GM12878 (cell line): ENCODE results near the gene DGCR8. TPM values are rescaled to one million over a fixed set of nuclear protein-coding genes. Genes with fewer than 3 reads are reported as not detected.

Experiments
- ATAC-seq: fragments of 200-7000 bp; cut with Tn5 transposase; 3 replicates; pipeline ENCODE4 v1.9.1; 2020; ENCODE audit warnings: mild to moderate bottlenecking, moderate library complexity
- BruUV-seq: library from RNA; stranded (reverse); fragments of 400-500 nt; replicated peaks from 2 replicates; lab custom pipeline; 2021; lab: Mats Ljungman, UMichigan
- CTCF ChIA-PET: fragments of 300-600 bp; sonication (Branson Sonifier 250); formaldehyde crosslinking; extraction: SDS; loops from one replicate; lab custom pipeline; 2021; ENCODE audit warnings: inconsistent platforms; lab: Yijun Ruan, JAX
- POLR2A ChIA-PET: fragments of 350-600 bp; formaldehyde crosslinking; extraction: SDS; loops from one replicate; lab custom pipeline; 2021; ENCODE audit warnings: inconsistent platforms; lab: Charles Lee
- RAD21 ChIA-PET: fragments of 300-600 bp; sonication (Branson Sonifier 250); formaldehyde crosslinking; loops from one replicate; lab custom pipeline; 2023; ENCODE audit warnings: antibody characterized with exemption; ENCODE audit not compliant: unreplicated experiment; lab: Charles Lee
- SMC1A ChIA-PET: fragments of 300-600 bp; sonication (Branson Sonifier 250); formaldehyde crosslinking; loops from one replicate; lab custom pipeline; 2023; ENCODE audit not compliant: unreplicated experiment, uncharacterized antibody; lab: Charles Lee
- DNase-seq: peaks from one replicate; pipeline ENCODE4 v3.0.0-alpha.2; 2011; ENCODE audit warnings: low read depth, low spot score
- FAIRE-seq: peaks from 3 replicates; lab custom pipeline; 2011; peaks lifted over from hg19 to GRCh38; lab: Jason Lieb, UNC
- H2AFZ ChIP-seq: 2 replicates; pipeline ENCODE4 v1.6.0; 2011; ENCODE audit warnings: low read depth, low read length, control low read depth; ENCODE audit not compliant: control insufficient read depth
- H3K27ac ChIP-seq: 2 replicates; pipeline ENCODE4 v1.5.1; 2011; ENCODE audit warnings: control low read depth; ENCODE audit not compliant: control insufficient read depth, insufficient read depth
- H3K27me3 ChIP-seq, 2 experiments: replicated peaks in 1 of 2; 2 replicates each; pipeline versions ENCODE4 v1.6.0 to v1.6.1; 2011; ENCODE audit warnings: low read length in 1 of 2; ENCODE audit not compliant: control insufficient read depth in 2 of 2, insufficient read depth in 2 of 2
- H3K36me3 ChIP-seq, 2 experiments: 2 replicates each; pipeline ENCODE4 v1.5.1; 2011; ENCODE audit warnings: low read length in 1 of 2; ENCODE audit not compliant: control insufficient read depth in 2 of 2, insufficient read depth in 2 of 2
- H3K4me1 ChIP-seq: 2 replicates; pipeline ENCODE4 v1.6.1; 2011; ENCODE audit warnings: mild to moderate bottlenecking, low read length, moderate library complexity, mixed read lengths; ENCODE audit not compliant: control insufficient read depth, insufficient read depth
- H3K4me2 ChIP-seq: 2 replicates; pipeline ENCODE4 v1.6.0; 2011; ENCODE audit warnings: control low read depth; ENCODE audit not compliant: control insufficient read depth, insufficient read depth
- H3K4me3 ChIP-seq: fragments of 200-600 bp; sonication (generic); 2 replicates; pipeline ENCODE4 v1.5.1; 2016
- H3K79me2 ChIP-seq: 2 replicates; pipeline ENCODE4 v1.6.0; 2011; ENCODE audit warnings: low read length; ENCODE audit not compliant: control insufficient read depth, insufficient read depth
- H3K9ac ChIP-seq: 2 replicates; pipeline ENCODE4 v1.8.0; 2011; ENCODE audit warnings: low read length, control low read depth, mixed read lengths; ENCODE audit not compliant: control insufficient read depth, insufficient read depth
- H3K9me3 ChIP-seq: replicated peaks from 3 replicates; pipeline ENCODE4 v1.5.1; 2011; ENCODE audit warnings: mild to moderate bottlenecking, low read length; ENCODE audit not compliant: control insufficient read depth, insufficient read depth
- H4K20me1 ChIP-seq: 2 replicates; pipeline ENCODE4 v1.6.0; 2011; ENCODE audit not compliant: control insufficient read depth, insufficient read depth
- ATF3 ChIP-seq: IDR thresholded peaks from 2 replicates; pipeline ENCODE4 v1.6.1; 2011; ENCODE audit warnings: low read depth, mild to moderate bottlenecking, low read length, moderate library complexity, borderline replicate concordance; ENCODE audit errors: extremely low read depth
- E2F8 ChIP-seq: fragments of 450-650 bp; IDR thresholded peaks from 2 replicates; pipeline ENCODE4 v1.6.1; 2018; ENCODE audit warnings: mild to moderate bottlenecking, low read depth, moderate library complexity; ENCODE audit not compliant: partially characterized antibody
- FOS ChIP-seq: IDR thresholded peaks from 3 replicates; pipeline ENCODE4 v1.6.1; 2011; ENCODE audit warnings: borderline replicate concordance; ENCODE audit not compliant: insufficient read length; ENCODE audit errors: extremely low read depth
- POLR2A ChIP-seq: IDR thresholded peaks from 2 replicates; pipeline ENCODE4 v1.6.1; 2011; ENCODE audit warnings: low read depth, mild to moderate bottlenecking, low read length
- SPI1 ChIP-seq: IDR thresholded peaks from 2 replicates; pipeline ENCODE4 v1.6.1; 2011; ENCODE audit warnings: low read depth, mild to moderate bottlenecking, low read length, moderate library complexity, borderline replicate concordance; ENCODE audit not compliant: insufficient read depth
- ZNF592 ChIP-seq: fragments of 450-650 bp; IDR thresholded peaks from 2 replicates; pipeline ENCODE4 v1.6.1; 2017; ENCODE audit warnings: mild to moderate bottlenecking, moderate library complexity
- WGBS: methylation state at CpG from one replicate; pipeline ENCODE4 v1.1.6; 2016; ENCODE audit warnings: low lambda C conversion rate; ENCODE audit not compliant: insufficient replicate concordance, insufficient coverage; ENCODE audit errors: missing lambda C conversion rate; 5-methylcytosine and 5-hydroxymethylcytosine counted together
- in situ Hi-C: fragments of 300-500 bp; cut with MboI; formaldehyde crosslinking; loops from 9 replicates; pipeline ENCODE4 v1.14.3; 2018; ENCODE audit warnings: mixed read lengths
- intact Hi-C: fragments of 100-400 bp; cut with micrococcal nuclease; formaldehyde crosslinking; loops from one replicate; pipeline ENCODE4 v1.14.2; 2022; ENCODE audit not compliant: unreplicated experiment
- polyA plus RNA-seq, 11 experiments: library from polyadenylated mRNA; depleted of rRNA in 4 of 11; unstranded in 6 of 11; stranded (reverse) in 5 of 11; fragments of >200 nt; fragmentation: Nextera tagmentation in 4 of 11; fragmentation: Illumina TruSeq in 1 of 11; extraction: Ambion mirVana in 4 of 11; extraction: Trizol in 1 of 11; gene quantifications; 1 replicate in 1 of 11; 2 replicates in 10 of 11; pipeline versions ENCODE4 v1.2.1 to v1.2.3, GENCODE V29; 2011 to 2016; ENCODE audit warnings: inconsistent platforms in 2 of 11, missing spikeins in 2 of 11, low read depth in 1 of 11
- total RNA-seq, 4 experiments: library from RNA; depleted of rRNA in 3 of 4; stranded (reverse); fragments of >200 nt in 3 of 4; fragmentation: Illumina TruSeq in 1 of 4; extraction: Trizol in 1 of 4; gene quantifications; 2 replicates each; pipeline versions ENCODE4 v1.2.1 to v1.2.3, GENCODE V29; 2013 to 2021

Gene DGCR8
- total and polyA plus RNA-seq, 10 of the 15 experiments (the other 5 are each of a cell fraction or from before 2014, with no cell fraction given) = 1.2 to 35.1 (median 17.2) TPM

GRCh38 chr22:20106205-20106848 is 26.3 kb downstream of the DGCR8 start:
- CTCF ChIA-PET = no interaction called here

More at GRCh38 chr22:20106205-20106848, 26.3 kb downstream of the DGCR8 start:
- Histone ChIP-seq H3K36me3 (peaks cover 17 to 52% of the 10 kb centered on the region in 2 experiments; a peak in 3 of 4 replicates), H3K79me2 (no peaks in the 10 kb centered on the region), H3K9ac (no peak overlapping the region), H2AFZ (no peak overlapping the region), H3K9me3 (no peaks in the 10 kb centered on the region; the same call in 2 of the 3 replicates), H4K20me1 (no peaks in the 10 kb centered on the region), H3K27me3 (no peaks in the 10 kb centered on the region), H3K27ac (no peak overlapping the region), H3K4me2 (no peak overlapping the region), H3K4me1 (no peaks in the 10 kb centered on the region), H3K4me3 (no peak overlapping the region)
- POLR2A ChIA-PET = no interaction called here
- DNase-seq (no peak), ATAC-seq (no peak), FAIRE-seq (no peak)
- no TSS peak for BruUV-seq
- RAD21 ChIA-PET = no interaction called here
- intact Hi-C loops = no loop called here
- TF ChIP-seq E2F8 (no peak), ATF3 (no peak), POLR2A (peak; percentile 37; the same call in 1 of the 2 replicates), SPI1 (no peak), ZNF592 (no peak), FOS (no peak)
- 93% methylated on average over 20 of the region's 20 CpGs for whole genome bisulfite sequencing
- SMC1A ChIA-PET = no interaction called here
- in situ Hi-C loops = no loop called here
